Stimulated activated CD4-positive, alpha-beta T cell treated with anti-CD3 and anti-CD28 coated beads, Interleukin-4, amount 100 ng/mL, for 48 hours (primary cell): ENCODE data around the gene FABP7.

ENCODE experiments used
- DNase-seq, 2 donors: peaks; one replicate each; pipeline ENCODE4 v3.0.0-alpha.2; 2020; ENCODE audit warnings: low read depth in 2 of 2

The FABP7 gene

DNA sequence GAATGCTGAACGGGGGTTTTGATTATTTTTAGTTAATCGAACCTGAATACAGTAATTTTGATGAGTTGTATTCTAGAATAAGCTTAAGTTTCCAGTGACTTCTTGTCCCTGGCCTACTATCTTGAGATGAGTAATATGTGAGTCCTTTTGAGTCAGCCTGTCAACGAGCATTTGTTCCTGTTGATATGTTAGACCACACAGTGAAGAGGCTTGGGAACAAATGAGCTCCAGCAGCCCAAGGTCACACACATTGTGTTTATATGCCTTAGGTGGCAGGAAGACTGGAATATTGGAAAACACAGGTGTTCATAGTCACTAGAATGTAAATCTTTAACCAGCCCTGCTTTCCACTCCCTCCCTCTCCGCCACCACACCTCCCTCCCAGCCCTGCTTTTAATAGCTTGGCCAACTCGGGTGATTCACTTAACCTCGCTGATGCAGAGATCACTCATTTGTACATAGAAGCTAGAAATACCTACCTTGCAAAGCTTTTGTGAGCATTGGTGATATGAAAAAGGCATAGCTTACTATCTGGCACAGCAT is 18.7 kb downstream of the FABP7 start:
- DNase-seq, result no peak

DNA sequence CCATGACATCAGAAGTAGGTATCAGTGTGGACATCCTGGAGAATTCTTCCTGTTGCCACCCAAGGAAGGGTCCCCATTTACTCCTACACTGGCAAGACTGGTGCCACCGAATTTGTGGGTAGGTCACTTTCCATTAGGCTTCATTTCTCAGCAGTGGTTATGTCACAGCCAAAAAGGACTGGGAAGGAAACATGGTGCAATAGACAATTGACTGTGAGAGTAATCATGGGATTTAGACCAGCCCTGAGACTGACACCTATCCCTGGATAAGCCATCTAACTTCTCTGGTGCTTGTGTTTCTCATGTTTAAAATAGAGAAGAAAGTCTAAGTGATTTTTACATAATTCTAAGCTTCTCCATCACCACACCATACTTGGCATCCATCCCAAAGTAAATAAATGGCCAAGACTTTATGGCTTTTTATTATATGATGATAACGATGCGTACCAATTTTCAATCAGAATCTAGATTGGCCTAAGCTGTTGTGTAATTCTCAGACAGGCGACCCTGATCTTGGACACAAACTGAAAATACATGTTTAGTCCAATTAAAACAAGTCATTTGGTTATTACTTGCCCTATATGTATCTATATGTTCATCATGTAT is 19.7 kb downstream of the FABP7 start:
- no peak for DNase-seq

DNA sequence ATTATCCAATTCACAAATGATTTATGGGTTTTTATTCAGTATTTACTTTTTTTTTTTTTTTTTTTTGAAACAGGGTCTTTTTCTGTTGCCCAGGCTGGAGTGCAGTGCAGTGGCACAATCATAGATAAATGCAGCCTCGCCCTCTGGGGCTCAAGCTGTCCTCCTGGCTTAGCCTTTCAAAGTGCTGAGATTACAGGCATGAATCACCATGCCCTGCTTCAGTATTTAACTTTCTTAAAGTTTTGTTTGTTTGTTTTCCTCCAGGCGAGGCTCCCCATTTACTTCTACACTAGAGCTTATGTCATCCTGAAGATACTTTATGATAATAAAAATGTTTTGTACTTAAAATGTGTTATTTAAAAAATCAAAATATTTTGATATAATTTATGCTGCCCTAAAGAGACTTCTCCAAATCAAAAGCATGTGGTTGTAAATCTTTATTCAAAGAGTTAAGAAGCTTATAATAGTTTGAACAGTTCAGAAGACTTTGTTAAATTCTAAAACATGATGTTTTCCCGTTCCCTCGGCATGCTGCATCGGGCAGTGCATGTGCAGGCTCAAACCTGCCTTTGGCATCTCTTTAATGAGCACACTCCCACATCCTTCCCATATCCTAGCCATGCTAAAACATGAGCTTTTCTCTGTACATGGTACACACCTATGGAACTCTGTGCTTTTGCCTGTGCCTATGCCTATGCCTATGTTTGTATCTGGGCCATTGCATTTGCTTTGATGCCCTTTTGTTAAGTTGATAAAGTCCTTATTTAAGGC is 20.6 kb downstream of the FABP7 start:
- no peak for DNase-seq

DNA sequence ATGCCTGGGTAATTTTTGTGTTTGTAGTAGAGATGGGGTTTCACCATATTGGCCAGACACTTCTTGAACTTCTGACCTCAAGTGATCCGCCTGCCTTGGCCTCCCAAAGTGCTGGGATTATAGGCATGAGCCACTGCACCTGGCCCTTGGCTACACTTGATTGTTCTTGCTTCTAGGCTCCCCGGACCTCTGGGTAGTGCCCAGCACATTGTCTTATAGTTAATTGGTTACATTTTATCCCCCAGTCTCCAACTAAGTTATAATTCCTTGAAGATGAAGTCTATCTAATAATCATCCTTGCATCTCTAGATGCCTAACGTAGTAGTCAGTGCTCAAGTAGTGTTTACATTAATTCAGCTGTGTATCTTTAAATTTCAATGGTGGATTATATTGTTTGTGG is 21.4 kb downstream of the FABP7 start:
- no peak for DNase-seq

DNA sequence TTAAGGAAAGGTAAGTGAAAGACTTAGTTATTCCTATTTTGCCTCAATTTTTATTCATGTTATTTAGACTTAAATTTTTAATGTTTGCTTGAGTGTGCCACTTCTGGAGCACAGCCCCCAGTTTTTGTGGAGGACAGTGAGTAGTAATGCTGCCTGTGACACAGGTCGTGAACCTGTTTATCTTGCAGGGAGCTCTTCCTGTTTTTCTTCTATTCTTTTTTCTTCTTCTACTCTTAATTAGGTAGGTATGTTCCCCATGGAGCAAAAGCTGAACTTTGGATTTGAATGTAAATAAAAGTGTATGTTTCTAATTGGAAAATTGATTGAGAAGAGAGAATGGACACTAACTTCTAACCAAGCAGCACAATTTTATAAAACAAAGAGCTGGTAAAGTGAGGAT is 21.9 kb downstream of the FABP7 start:
- DNase-seq, result no peak

DNA sequence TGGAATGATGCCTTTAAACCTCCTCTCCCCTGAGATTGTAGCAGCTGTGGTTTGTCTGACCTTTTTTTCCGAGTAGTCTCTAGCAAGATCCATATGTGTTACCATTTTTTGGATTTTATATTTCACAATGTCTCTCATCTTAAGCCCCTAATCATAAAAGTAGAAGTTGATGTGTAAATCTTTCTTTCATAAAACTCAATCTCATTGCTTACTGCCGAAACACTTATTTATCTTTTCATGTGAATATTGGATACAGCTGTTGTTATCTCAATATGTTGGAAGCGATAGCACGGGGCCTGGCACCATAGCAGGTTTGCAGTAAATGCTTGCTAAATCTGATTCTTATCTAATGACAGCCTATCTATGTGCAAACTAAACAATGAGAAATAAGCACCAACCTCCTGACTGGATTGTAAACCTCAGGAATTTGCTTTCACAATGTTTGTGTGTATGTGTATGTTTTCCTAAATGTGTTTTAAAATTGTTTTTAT is 23.7 kb downstream of the FABP7 start:
- no peak for DNase-seq

DNA sequence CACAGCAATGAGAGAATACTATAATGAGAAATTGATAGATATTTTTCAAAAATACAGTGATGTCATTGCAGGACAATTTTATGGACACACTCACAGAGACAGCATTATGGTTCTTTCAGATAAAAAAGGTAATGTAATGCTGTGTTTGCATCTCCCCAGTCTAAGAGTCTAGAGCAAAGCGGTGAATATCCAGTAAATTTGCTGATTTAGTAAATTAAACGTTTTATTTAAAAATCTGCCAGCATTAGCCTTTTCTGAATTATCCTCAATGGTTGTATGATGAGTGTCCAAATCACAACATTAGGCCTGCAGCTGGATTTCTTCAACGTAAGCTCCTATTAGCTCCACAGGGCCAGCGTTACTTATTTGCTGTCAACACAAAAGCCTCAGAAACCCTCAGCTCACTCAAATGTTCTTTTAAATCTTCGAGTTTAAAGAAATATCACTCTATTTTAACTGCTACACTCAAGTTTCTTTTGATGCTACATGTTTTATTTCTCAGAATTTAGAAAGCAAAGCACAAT is 25.5 kb downstream of the FABP7 start:
- no peak for DNase-seq

DNA sequence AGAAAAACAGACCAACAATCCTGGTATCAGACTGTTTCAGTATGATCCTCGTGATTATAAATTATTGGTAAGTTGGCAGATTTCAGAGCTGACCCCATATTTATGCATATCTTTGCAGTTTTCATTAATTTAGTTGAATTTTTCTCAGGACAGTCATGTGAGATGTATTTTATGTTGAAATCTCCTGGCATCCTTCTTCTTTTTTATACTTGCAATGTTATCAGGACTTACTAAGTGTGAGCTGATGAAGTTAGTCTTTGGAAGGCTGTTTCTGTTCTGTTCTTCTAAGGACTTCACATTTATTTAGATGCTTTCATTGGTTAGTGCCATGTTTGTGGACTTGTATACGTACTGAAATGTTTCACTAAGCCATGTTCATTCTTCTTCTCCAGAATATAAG is 26.8 kb downstream of the FABP7 start:
- DNase-seq, result no peak

DNA sequence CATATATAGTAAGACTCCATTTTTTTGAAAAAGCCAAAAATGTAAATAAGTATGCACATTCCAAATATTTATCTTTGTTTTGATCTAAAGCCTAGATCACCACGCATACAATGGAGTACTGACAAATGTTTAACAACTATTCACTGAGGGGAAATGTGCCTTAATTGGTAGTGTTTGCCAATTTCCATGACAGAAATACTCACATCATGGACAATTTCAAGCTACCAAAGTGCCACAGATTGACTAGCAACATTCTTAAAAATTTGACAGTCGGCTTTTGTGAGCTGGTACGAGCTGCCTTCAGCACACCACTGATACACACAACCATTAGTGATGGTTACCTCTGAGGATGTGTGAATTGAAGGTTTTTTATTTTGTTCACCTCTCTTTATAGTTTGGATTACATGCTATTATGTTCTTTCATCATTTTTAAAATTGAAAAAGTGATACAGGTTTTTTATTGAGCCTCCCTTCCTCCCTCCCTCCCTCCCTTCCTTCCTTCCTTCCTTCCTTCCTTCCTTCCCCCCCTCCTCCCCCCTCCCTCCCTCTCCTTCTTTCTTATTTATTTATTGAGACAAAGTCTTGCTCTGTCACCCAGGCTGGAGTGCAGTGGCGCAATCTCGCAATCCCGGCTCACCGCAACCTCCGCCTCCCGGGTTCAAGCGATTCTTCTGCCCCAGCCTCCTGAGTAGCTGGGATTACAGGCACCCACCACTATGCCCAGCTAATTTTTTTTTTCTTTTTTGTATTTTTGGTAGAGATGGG is 28.8 kb downstream of the FABP7 start:
- DNase-seq, result no peak

DNA sequence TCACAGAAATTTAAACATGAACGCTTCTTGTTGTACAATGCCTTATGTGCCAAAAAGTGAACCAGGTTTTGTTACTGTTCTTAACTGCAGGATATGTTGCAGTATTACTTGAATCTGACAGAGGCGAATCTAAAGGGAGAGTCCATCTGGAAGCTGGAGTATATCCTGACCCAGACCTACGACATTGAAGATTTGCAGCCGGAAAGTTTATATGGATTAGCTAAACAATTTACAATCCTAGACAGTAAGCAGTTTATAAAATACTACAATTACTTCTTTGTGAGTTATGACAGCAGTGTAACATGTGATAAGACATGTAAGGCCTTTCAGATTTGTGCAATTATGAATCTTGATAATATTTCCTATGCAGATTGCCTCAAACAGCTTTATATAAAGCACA is 29.5 kb downstream of the FABP7 start:
- no peak for DNase-seq

DNA sequence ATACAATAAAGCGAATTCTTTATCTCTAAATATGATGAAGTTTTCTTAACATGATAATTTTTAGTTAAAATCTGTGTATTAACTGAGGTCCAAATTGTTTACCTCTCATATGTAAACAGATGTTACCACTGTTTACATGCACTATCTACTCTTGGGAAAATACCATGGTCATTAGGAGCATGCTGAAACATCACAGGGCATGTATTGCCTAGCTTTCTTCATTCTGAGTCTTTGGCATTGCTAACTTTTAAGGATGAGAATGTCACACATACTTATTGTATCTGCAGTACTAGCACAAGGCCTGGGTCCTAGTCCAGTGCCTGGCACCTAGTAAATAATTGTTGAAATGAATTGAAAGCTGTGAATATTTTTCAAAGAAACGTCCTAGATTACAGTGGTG is 30.2 kb downstream of the FABP7 start:
- DNase-seq, result no peak

DNA sequence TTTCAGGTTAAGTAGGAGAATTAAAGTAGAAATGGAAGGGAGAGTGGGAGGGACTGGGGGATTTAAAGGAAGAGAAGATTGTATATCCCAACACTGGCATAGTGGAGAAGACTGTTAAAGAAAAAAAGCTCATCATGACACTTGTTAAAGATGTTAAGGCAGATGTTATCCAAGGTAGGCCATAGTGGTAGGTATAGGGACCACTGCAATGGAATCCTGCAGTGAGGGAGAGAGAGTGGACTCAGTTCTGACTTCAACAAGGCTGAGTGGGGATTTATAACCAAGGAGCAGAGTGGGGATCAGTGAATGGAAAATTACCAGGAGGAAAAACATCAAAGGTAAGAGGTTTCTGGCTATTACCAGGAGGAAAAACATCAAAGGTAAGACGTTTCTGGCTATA is 30.7 kb downstream of the FABP7 start:
- DNase-seq, result no peak

DNA sequence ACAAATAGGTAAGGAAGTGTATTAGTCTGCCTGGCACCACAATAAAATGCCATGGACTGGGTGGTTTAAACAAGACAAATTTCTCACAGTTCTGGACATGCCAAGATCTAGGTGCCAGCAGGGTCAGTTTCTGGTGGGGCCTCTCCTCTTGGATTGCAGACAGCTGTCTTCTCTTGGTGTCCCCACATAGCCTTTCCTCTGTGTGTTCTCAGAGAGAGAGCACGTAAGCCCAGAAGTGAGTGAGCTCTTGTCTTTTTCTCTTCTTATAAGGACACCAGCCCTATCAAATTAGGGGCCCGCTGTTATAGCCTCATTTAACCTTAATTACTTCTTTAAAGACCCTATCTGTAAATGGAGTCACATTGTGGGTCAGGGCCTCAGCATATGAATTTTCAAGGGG is 37.8 kb downstream of the FABP7 start:
- no peak for DNase-seq

DNA sequence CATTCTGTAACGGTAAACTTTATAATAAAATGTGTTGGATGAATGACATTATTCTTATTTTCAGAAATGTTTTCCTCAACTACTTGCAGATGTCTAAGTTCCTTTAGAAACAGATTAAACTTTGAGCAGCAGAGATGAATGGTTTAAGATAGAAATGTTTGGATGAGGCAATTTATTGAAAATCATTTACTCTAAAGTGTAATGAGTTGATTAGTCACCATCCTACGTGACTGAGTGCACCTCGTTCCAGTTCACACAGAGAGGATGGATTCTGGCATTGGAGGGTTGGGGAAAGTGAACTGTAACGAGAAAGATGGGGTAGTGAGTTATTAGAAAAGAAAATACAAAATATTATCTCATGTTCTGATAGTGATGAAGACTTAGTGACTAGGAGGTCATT is 38.2 kb downstream of the FABP7 start:
- DNase-seq, result no peak

DNA sequence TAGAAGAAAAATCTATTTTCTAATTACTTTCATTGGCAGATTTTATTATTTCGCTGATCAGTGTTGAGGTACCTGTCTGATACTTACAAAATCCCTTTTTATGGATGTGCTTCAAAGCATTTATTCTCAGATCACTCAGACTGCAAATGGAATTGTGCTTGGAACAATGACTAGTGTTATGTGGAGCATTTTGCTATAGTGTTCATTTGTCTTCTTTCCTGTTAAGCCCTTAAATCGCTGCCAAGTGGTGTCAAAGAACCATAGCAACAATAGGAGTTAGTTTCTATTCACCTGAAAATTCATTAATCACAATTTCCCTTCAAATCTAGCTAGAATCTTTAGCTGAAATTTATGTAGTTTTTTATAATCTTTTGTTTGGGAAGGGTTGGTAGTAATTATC is 39.4 kb downstream of the FABP7 start:
- DNase-seq, result no peak

DNA sequence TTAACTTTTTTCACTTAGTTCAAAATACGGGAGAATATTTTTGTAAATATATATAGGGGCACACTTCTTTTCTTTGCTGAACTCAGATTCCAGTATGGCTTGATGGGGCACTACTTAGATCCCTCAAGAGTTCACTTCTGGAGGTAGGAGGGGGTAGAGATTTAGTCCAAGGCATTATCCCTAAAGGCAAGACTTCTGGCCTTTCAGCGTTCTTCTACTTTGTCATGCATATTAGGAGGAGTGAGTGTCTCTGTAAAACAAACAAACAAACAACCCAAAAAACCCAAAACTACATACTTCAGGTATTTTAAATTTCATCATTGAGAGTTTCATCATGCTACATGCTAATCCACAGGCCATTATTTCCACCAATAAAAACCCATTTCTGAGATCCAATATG is 41.6 kb downstream of the FABP7 start:
- DNase-seq, result no peak

DNA sequence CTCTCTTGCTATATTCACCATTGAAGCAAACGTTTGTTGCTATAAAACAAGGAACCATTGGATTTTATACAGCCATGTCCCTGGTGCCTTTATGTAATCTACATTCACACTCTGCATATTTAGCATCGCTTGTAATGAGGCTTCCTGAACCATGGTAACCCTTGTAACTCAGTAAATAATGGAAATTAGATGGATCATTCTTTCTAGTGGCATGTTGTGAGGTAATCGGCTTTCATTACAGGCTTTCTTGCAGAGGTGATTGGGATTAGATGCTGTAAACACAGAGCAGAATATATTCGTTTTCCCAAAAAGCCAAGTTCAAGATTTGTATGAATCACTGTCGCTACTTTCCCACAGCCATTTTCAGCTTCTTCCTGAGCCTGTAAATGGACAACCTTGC is 45.6 kb downstream of the FABP7 start:
- no peak for DNase-seq

DNA sequence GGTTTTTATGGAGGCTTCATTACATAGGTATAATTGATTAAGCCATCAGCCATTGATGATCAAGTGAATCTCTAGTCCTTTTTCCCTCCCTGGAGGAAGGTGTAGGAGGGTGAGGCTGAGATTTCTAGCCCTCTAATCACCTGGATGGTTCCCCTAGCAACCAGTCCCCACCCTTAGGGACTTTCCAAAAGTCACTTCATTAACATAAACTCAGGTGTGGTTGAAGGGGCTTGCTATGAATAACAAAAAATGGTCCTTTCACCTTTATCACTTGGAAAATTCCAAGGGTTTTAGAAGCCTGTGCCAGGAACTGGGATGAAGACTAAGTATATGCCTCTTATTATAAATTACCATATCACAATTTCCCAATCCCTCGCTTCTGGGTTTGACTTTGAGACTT is 49.9 kb downstream of the FABP7 start:
- no peak for DNase-seq

DNA sequence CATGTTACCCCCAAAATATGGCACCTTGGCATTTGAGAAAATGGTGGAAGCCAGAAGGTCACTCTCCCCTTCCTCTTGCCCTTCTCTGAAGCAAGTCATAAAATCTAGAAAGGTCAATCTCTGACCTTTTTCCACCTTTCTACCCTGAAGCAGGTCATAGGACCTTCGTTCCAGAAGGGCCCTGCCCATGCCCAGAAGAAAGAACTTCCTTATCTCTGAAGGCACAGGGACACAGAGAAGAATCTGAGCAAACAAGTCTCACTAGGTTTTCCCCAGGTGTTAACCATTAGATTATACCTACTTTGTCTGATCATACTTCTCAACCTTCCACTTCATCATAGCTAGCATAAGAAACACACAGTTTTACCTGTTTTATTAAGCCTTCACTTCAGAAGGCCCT is 52.0 kb downstream of the FABP7 start:
- no peak for DNase-seq

DNA sequence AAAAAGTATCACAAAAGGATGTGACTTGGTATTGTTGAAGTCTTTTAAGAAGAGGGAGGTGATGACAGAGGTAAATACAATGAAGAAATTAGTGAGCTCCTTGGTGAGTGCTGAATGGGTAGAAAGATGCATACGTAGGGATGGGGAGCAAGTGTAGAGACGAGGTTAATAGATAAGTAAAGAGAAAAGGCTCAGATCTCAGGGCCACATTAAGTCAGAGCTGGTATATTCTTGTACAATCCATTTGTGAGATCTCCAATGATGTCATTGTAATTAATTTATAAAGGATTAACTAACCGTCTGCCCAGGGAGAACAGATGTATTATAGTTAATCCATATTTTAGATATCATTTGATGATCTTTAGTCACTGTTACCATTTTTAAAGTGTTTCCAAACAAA is 52.9 kb downstream of the FABP7 start:
- no peak for DNase-seq

DNA sequence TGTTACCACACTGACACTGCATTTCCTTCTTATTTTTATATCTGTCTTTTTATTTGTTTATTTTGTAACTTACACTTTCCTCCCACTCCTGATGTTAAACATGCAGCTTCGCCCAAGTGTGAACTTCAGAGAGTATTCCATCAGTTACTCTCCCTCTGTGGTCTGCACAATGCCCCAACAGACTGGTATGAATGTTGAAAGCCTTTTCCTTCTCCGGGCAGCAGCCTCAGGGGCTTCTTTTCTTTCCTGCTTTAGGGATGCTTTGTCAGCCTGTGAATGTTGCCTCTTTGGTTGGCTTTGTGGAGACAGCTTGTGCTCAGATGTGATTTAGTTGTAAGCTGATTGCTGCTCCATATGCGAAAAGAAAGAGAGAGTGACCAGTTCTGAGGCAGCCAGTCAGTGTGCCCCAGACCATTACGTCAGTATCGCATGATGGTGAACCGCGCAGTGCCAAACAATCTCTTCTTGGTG is 53.5 kb downstream of the FABP7 start:
- no peak for DNase-seq
